HG03025 (cell line): ENCODE data around the gene CFDP1.

Experiments used
- ATAC-seq: cut with Tn5 transposase; IDR thresholded peaks from one replicate; pipeline ENCODE4 v1.9.1; 2021; ENCODE audit warnings: mild to moderate bottlenecking, moderate library complexity; ENCODE audit not compliant: unreplicated experiment, low FRiP score

Gene CFDP1

GRCh38 chr16:75415169-75415905 lies 18.0 kb downstream of the CFDP1 start:
- ATAC-seq: no peak

GRCh38 chr16:75413951-75414350 lies 19.4 kb downstream of the CFDP1 start:
- no peak for ATAC-seq

- no peak for ATAC-seq
Measured at GRCh38 chr16:75406943-75407342, 26.4 kb downstream of the CFDP1 start.

- ATAC-seq: no peak
Measured at GRCh38 chr16:75402821-75403475, 30.4 kb downstream of the CFDP1 start.

GRCh38 chr16:75402159-75402820 lies 31.0 kb downstream of the CFDP1 start:
- ATAC-seq: no peak

GRCh38 chr16:75401691-75402090 lies 31.6 kb downstream of the CFDP1 start:
- no peak for ATAC-seq

GRCh38 chr16:75398333-75398732 lies 35.0 kb downstream of the CFDP1 start:
- no peak for ATAC-seq

- ATAC-seq: no peak
Measured at GRCh38 chr16:75394941-75395340, 38.4 kb downstream of the CFDP1 start.

GRCh38 chr16:75392906-75393305 lies 40.4 kb downstream of the CFDP1 start:
- ATAC-seq: no peak

GRCh38 chr16:75390926-75391653 lies 42.2 kb downstream of the CFDP1 start:
- no peak for ATAC-seq

GRCh38 chr16:75389096-75389690 lies 44.1 kb downstream of the CFDP1 start:
- ATAC-seq: no peak

GRCh38 chr16:75387951-75388350 lies 45.4 kb downstream of the CFDP1 start:
- no peak for ATAC-seq

- no peak for ATAC-seq
Measured at GRCh38 chr16:75385507-75386152, 47.7 kb downstream of the CFDP1 start.

- ATAC-seq: no peak
Measured at GRCh38 chr16:75383141-75383540, 50.2 kb downstream of the CFDP1 start.

- no peak for ATAC-seq
Measured at GRCh38 chr16:75382611-75383010, 50.7 kb downstream of the CFDP1 start.

- ATAC-seq: no peak
Measured at GRCh38 chr16:75380870-75381269, 52.4 kb downstream of the CFDP1 start.

- peak; percentile 83 for ATAC-seq
Measured at GRCh38 chr16:75379911-75380847, 53.1 kb downstream of the CFDP1 start.

- ATAC-seq: no peak
Measured at GRCh38 chr16:75379339-75379738, 54.0 kb downstream of the CFDP1 start.

- ATAC-seq: no peak
Measured at GRCh38 chr16:75378616-75379015, 54.7 kb downstream of the CFDP1 start.
